ENCODE data around the gene SENP3. TPM values are rescaled to one million over a fixed set of nuclear protein-coding genes. Genes with fewer than 3 reads are reported as not detected.

Gene SENP3
- total RNA-seq = 50.9 and 55.3 TPM in 2 replicates

DNA sequence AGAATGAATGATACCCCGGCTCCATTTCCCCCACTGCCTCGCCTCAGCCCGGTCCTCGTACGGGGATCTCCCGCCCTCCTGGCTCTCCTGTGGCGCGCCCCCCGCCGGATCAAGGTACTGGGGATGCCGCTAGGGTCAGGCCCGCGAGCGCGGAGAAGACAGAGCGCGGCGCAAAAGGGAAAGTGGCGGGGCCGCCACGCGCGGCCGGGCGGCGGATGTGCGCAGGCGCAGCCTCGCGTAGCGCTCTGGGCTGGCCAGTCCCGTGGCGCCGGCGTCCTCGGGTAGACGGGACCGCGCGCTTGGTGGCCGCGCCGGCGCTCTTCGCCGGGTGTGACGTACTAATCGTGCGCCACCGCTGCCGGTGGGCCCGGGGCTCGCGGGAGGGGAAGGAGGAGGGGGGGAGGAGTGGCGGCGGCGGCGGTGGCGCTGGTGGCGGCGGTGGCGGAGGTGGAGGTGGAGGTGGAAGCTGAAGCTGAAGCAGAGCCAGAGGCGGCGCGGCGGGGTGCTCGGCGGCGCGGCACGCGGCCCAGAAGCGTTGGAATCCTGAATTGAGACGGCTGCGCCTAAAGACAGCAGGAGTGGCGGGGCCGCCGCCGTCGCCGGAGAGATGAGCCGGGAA lies at the start of gene SENP3:
SENP3 (plus strand) TSS at position 331 of the 619 bp plus-strand sequence. CDS start 1,158 bp downstream, outside the sequence.
- intact Hi-C loops (cut with micrococcal nuclease) = loop anchor here (1.0 to 2.0 kb wide), 8 partner anchors 11 to 205 kb away; partner anchors contain the start of genes POLR2A and TMEM256

DNA sequence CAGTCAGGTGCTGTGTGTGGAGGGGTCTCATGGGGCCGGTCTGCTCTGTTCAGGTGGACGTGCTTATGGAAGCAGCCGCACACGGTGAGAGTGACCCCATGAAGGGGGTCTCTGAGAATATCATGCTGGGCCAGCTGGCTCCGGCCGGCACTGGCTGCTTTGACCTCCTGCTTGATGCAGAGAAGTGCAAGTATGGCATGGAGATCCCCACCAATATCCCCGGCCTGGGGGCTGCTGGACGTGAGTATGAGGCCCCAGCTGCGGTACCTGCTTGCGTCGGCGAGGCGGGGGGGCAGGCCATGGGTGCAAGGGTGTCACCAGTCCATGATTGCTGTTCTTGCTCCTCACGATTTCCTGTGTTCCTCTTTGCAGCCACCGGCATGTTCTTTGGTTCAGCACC lies 49.6 kb upstream of the SENP3 start:
- intact Hi-C loops (cut with micrococcal nuclease) = no loop called here

DNA sequence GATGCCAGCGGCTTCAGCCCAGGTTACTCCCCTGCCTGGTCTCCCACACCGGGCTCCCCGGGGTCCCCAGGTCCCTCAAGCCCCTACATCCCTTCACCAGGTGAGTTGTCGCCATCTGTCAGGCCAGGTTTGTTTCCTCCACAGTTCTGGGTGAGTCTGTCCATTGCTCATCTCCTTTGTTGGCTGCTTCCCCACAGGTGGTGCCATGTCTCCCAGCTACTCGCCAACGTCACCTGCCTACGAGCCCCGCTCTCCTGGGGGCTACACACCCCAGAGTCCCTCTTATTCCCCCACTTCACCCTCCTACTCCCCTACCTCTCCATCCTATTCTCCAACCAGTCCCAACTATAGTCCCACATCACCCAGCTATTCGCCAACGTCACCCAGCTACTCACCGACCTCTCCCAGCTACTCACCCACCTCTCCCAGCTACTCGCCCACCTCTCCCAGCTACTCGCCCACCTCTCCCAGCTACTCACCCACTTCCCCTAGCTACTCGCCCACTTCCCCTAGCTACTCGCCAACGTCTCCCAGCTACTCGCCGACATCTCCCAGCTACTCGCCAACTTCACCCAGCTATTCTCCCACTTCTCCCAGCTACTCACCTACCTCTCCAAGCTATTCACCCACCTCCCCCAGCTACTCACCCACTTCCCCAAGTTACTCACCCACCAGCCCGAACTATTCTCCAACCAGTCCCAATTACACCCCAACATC lies 48.7 kb upstream of the SENP3 start:
- intact Hi-C loops (cut with micrococcal nuclease) = no loop called here

DNA sequence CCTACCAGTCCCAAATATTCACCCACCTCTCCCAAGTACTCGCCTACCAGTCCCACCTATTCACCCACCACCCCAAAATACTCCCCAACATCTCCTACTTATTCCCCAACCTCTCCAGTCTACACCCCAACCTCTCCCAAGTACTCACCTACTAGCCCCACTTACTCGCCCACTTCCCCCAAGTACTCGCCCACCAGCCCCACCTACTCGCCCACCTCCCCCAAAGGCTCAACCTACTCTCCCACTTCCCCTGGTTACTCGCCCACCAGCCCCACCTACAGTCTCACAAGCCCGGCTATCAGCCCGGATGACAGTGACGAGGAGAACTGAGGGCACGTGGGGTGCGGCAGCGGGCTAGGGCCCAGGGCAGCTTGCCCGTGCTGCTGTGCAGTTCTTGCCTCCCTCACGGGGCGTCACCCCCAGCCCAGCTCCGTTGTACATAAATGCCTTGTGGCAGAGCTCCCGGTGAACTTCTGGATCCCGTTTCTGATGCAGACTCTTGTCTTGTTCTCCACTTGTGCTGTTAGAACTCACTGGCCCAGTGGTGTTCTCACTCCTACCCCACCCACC lies 47.8 kb upstream of the SENP3 start:
- intact Hi-C loops (cut with micrococcal nuclease) = loop anchor here (1.0 kb wide), 1 partner anchor 47 kb away; the partner anchor contains the start of gene SENP3

DNA sequence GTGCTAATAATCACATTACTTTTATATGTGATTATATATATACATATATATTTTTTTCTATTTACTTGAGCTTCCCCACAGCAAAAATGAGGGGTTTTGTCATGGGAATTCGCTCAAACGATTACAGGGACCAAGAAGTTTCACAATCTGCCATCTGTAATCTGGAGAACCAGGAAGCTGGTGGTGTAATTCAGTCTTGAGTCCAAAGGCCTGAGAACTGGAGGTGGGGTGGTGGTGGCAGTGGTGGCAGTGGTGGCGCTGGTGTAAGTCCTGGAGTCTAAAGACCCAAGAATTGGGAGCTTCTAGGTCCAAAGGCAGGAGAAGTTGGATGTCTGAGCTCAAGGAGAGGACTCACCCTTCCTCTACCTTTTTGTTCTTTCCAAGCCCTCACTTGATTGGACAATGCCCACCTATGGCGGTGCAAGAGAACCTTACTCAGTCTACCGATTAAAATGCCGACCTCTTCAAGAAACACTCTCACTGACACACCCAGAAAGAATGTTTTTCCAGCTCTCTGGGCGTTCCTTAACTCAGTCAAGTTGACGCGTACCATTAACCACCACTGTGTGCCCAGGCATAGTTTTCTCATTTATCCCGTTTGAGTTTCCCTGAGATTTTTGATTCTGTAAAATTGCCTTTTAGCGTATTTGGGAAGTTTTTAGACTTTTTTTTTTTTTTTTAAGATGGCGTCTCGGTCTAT lies 45.7 kb upstream of the SENP3 start:
- intact Hi-C loops (cut with micrococcal nuclease) = no loop called here

DNA sequence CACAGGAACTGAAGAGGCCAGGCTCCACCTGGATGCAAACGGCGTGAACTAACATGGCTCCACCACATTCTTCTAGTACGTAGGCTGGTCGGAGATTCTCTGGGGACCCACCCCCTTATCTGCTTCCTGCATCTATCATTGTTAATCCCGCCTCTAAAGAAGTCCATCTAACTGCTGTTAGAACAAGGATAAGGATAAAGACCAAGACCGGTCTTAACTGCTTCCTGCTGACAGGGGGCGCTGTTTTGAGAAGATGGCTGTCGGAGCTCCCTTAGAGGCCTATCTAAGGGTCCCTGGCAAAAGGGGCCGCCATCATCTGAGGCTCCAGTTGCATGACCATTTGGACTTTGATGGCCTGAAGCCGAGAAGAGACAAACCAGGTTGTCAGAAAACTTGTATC lies 38.7 kb upstream of the SENP3 start:
- intact Hi-C loops (cut with micrococcal nuclease) = loop anchor here (1.0 kb wide), 1 partner anchor 38 kb away; the partner anchor contains the start of gene SENP3

DNA sequence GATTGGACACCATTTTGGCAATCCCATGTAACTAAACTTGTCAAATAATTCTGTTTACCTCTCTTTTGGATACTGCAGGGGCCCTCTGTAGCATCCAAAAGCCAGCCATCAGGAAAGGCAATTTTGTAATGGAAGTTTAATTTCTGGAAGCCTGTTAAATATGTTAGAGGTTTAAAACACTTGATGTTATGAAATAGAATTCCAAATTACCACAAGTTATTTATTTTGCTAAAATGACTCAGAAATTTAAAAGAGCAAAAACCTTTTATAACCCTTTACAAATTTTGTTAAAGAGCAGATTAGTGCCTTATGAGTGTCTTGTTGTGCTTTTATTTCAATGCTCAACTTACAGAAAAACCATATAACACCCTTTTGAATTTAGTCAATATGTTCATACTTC lies 32.9 kb upstream of the SENP3 start:
- intact Hi-C loops (cut with micrococcal nuclease) = no loop called here

DNA sequence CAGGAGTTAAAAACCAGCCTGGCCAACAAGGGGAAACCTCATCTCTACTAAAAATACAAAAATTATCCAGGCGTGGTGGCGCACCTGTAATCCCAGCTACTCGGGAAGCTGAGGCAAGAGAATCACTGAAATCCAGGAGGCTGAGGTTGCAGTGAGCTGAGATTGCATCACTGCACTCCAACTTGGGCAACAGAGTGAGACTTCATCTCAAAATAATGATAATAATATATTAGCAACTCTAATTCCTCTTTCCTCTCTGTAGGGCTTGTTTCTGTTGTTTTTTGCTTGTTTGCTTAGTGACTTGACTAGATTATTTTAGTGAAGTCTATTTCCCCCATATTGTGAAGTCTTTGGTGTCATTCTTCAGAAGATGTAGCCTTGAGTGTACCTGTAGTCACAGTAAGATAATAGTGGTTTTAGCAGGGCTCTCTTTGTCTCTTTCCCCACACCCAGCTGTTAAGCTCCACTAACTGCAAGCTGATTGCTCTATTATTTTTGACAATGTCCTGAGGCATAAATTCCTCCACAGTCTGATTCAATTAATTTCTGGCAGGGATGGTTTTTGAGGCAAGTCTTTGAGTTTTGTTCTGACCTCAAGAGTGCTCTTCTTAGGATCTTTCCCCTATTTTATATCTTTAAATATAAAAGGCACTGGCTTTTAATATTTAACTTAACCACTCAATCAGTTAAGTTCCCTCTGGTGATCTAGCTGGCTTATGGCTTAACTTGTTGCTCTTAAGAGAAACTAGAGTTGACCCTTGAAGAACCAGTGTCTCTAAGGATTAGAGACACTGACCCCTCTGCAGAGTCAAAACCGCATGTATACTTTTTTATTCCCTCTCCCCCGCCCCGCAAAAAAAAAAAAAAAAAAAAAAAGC lies 31.5 kb upstream of the SENP3 start:
- intact Hi-C loops (cut with micrococcal nuclease) = no loop called here

DNA sequence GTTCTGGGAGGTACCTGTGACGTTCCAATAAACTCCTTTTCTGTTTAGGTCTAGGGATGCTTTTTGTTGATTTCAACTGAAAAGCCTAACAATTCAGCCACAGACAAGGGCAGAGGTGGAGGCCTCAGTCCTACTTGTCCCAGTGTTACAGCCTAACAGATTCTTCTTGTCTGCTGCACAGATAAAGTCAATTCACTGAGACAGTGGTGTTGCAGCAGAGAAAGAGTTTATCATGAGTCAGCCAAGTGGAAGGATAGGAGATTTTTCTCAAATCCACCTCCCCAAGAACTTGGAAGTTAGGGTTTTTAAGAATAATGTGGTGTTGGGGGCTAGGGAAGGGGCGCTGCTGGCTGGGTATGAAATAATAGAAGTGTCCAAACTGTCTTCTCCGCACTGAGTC lies 23.7 kb upstream of the SENP3 start:
- intact Hi-C loops (cut with micrococcal nuclease) = no loop called here

DNA sequence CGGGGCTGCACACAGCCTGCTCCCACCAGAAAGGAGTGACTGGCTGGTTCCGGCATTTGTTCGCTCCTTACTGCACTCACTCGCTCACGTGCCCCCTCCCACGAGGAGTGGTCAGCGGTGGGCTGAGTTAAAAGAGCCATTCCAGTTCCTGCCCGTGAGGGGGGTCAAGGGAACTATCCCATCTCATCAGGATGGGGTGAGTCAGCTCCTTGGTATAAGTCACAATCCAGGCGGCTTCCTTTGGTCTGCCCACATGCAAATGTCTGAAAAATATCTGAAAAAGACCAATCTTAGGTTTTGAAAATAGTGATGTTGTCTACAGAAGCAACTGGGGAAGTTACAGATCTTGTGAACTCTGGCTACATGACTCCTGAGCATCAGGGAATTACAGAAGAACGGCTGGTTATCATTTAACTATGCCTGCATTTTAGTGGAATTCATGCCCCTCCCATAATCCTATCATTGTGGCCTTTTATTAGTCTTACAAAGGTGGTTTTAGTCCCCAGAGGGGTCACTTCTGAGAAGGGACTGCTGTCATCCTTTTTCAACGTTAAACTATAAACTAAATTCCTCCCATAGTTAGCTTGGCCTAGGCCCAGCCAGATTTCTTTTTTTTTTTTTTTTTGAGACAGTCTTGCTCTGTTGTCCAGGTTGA lies 22.7 kb upstream of the SENP3 start:
- intact Hi-C loops (cut with micrococcal nuclease) = no loop called here

DNA sequence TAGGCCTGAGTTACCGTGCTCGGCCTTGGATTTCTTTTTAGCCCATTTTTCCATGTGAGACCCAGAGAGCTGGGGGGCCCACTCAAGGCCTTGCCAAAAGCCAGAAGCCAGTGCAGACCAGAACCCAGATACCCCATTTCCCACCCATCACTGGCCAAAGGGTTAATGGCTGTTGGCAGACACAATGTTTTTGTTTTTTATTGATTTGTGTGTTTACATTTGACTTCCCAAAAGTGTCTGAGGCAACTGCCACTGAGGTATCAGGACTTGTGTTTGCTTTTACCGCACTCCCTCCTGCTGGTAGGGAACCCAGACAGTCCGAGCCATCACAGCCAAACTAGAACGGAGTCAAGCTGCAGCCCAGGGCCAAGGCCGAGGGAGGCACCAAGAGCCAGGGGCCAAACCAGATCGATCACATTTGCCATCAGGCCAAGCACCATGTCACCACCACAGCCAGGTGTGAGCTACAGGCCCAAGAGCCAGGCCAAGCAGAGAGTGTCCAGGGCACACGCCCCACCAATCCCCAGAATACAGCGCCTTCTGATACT lies 20.6 kb upstream of the SENP3 start:
- intact Hi-C loops (cut with micrococcal nuclease) = no loop called here

DNA sequence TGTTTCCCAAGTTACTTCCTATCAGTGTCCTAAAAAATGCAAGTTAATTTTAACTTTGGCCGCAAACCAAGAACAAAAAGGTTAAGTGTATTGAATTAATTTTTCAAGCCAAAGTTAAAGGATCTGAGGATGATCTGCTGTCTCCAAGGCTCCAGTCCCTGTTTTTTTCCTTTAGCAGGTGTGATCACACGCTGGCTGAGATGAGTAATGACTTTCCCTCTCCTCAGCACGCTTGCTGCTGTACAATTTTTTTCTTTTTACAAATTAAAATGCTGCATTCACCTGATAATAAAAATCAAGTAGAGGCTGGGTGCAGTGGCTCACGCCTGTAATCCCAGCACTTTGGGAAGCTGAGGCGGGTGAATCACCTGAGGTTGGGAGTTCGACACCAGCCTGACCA lies 16.8 kb upstream of the SENP3 start:
- intact Hi-C loops (cut with micrococcal nuclease) = no loop called here

DNA sequence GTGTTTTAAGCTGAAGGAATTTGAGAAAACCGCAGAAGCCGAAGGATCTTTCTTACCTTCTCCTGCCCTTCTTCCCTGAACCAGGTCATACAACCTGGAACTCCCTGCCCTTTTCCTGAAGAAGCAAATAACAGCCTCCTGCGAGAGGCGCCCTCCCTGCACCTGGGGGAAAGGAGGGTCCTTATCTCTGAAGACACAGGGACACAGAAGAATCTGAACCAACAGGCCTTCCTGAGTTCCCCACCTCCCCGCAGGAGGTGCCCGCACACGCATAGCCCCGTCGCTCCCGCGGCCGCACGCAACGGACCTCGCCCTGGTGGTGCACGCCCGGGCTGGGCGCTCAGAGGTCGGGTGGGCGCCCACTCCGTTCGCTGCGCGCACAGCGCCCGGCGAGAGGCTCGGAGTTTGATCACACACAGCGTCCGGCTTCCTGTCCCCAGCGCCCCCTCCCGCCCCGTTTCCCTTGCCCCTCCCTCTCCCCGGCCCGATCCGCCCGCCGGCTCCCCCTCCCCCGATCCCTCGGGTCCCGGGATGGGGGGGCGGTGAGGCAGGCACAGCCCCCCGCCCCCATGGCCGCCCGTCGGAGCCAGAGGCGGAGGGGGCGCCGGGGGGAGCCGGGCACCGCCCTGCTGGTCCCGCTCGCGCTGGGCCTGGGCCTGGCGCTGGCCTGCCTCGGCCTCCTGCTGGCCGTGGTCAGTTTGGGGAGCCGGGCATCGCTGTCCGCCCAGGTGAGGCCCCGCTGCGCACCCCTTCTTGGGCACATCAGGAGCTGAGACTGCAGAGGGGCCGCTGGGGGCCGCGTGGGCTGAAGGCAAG lies 12.9 kb upstream of the SENP3 start, which contains the start of gene TNFSF12:
TNFSF12 (plus strand) TSS at position 474 of the 816 bp plus-strand sequence; CDS start at position 570, 96 bp downstream.
- intact Hi-C loops (cut with micrococcal nuclease) = no loop called here

DNA sequence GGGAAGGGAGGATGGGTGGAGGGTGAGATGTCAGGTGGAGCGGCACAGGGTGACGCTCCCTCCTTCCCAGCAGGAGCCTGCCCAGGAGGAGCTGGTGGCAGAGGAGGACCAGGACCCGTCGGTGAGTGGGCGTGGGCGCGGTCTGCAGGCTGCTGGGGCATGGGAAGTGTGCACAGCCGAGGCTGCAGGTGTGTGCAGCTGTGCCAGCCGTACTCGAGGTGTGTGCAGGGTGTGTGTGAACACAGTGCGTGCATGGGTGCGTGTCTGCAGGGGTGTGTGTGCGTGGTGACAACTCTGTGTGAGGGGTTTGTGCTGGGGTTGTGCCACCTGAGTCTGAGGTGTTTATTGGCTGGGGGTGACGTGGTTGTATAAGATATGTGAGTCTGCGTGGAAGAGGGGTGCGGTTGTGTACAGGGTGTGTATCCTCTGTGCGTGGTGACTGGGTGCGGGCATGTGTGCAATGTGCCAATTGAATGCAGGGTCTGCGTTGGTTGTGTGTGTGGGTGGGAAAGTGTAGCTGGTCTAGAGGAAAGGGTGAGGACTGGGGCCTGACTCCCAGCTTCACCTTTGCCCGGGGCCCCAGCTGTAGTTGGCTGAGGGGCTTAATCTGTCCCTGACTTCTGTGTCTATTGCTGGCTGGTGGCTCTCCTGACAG lies 12.2 kb upstream of the SENP3 start:
- intact Hi-C loops (cut with micrococcal nuclease) = no loop called here

DNA sequence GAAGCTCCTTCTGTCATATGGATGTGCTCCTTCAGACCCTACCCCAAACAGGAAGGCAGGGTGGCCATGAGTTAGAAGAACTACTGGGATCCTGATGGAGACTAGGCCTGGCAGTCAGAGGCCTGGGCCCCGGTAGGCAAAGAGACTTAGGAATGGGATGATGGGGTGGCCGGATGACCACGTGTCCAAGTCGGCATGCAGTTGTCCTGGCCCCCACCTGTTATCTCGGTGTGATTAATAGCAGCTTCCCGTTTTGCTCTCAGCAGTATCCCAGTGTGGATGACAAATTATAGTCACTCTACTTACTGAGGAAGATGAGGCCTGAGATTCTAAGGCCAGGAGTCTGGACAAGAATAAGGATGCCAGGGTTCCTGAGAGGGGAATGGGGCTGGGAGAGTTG lies 11.4 kb upstream of the SENP3 start:
- intact Hi-C loops (cut with micrococcal nuclease) = no loop called here

DNA sequence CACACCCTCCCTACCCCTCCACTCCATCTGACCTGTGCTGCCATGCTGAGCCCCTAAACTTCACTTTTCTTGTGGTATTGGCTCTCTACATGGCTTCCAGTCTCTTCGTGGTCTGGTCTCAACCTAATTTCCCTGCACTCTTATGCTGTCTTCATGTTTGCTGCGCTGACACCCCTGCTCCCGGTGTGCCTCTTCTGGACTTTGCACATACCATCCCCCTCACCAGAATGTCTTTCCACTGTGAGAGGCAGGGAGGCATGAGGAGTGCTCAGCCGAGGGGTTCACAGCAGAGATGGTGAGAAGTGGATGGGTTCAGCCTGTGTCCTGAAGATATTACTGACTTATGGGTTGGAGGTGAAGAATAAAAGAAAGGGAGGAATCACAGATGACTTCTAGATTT lies 10.3 kb upstream of the SENP3 start:
- intact Hi-C loops (cut with micrococcal nuclease) = no loop called here

DNA sequence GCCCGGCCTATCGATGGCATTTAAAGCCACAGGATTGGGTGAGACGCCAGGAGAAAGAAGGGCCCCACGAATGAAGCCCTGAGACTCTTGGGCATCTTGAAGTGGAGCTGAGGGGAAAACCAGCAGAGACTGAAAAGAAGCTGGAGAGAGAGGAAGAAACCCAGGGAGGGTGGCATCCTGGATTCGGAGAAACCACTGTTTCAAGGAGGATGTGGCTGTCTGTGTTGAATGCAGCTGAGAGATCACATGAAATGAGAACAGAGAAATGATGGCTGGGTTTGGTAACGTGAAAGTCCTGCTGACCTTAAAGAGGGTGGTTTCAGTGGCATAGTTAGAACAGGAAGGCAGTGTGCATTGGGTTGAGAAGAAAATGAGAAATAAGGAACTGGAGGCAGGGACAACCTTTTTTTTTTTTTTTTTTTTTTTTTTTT lies 9.1 kb upstream of the SENP3 start:
- intact Hi-C loops (cut with micrococcal nuclease) = no loop called here

DNA sequence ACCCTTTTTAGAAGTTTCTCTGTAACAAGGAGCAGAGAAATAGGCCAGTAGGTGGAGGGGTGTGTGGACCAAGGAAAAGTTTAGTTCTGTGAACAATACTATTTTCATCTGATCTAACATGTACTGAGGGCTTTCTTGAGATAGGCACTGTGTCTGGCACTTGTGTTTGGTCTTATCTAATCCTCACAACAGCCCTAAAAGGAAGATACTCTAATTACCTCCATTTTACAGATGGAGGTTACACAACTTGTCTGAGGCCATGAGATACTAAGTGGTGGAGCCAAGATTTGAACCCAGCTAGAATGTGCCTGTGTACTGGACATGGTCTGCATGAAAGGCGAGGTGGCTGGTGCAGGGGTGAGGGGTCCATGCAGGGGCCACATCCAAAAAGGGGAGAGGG lies 8.4 kb upstream of the SENP3 start:
- intact Hi-C loops (cut with micrococcal nuclease) = no loop called here

Measured in T-helper 2 cell treated with Interferon-gamma antibody and Interleukin-4, amounts not matched to agents 100 ng/mL and 5 ng/mL, for 36 hours (primary cell).